ENCODE data around the gene SLC6A7. TPM values are rescaled to one million over a fixed set of nuclear protein-coding genes. Genes with fewer than 3 reads are reported as not detected.

Gene SLC6A7
- total RNA-seq, 4 donors from 2014 or later, result not detected

DNA sequence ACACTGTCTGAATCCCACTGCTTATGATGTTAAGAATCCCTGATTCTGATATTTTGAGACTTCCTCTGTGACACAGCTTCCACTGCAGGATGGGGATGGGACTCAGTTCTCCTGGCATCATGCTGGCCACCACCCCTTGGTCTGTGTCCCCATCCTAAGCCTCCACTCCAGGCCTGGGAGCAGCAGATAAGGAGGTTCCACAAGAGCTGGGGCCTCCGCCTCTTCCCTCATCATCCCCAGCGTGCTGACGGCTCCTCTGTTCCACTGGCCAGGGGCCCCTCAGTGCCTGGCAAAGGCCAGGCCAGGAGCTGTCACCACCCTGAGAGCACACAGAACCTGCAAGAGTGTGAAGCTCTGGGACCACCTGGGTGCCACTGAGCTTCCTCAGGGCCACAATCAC, 59.1 kb downstream of the SLC6A7 start:
- no peak overlapping the region for H3K27ac ChIP-seq

DNA sequence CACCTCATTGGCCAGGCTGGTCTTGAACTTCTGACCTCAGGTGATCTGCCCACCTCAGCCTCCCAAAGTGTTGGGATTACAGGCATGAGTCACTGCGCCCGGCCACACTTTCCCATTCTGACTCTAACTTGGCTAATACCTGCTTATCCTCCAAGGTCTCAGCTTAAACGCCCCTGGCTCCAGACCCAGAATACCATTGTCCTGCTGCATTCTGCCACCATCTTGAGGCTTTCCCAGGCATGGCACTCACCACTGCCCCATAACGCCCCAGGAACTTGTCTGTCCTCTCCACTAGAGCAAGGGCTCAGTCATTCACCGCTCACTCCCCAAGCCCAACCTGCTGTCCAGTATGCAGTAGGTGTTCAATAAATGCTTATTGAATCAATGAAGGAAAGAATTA, 59.9 kb downstream of the SLC6A7 start:
- Histone ChIP-seq H3K4me3 (no peak overlapping the region), H3K27me3 (no peaks in the 10 kb centered on the region), H3K4me1 (peaks cover 2 to 15% (median 12%) of the 10 kb centered on the region in 3 donors), H3K9me3 (no peaks in the 10 kb centered on the region), H3K36me3 (no peaks in the 10 kb centered on the region), H3K27ac (no peak overlapping the region)
- no peak for TF ChIP-seq EP300 (IDR thresholded peaks at IDR 0.05)
- no peak for TF ChIP-seq POLR2AphosphoS5 (IDR thresholded peaks at IDR 0.05)
- no peak for TF ChIP-seq POLR2A (IDR thresholded peaks at IDR 0.05)
- TF ChIP-seq, protein P1, sequence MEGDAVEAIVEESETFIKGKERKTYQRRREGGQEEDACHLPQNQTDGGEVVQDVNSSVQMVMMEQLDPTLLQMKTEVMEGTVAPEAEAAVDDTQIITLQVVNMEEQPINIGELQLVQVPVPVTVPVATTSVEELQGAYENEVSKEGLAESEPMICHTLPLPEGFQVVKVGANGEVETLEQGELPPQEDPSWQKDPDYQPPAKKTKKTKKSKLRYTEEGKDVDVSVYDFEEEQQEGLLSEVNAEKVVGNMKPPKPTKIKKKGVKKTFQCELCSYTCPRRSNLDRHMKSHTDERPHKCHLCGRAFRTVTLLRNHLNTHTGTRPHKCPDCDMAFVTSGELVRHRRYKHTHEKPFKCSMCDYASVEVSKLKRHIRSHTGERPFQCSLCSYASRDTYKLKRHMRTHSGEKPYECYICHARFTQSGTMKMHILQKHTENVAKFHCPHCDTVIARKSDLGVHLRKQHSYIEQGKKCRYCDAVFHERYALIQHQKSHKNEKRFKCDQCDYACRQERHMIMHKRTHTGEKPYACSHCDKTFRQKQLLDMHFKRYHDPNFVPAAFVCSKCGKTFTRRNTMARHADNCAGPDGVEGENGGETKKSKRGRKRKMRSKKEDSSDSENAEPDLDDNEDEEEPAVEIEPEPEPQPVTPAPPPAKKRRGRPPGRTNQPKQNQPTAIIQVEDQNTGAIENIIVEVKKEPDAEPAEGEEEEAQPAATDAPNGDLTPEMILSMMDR (IDR thresholded peaks at IDR 0.05), result no peak
- 78% methylated on average over 3 of the region's 5 CpGs; no CpG with 5 or more reads in 1 of the 2 donors for WGBS, 2 donors (ENCODE audit: low coverage in 1 of 2)
- no peak for ATAC-seq

More for the DNA sequence above, 59.1 kb downstream of the SLC6A7 start:
- ATAC-seq, result no peak
- no peaks in the 10 kb centered on the region for H3K27me3 ChIP-seq
- no peak overlapping the region for H3K4me3 ChIP-seq
- H3K4me1 ChIP-seq, result peaks cover 2 to 22% (median 12%) of the 10 kb centered on the region in 3 donors
- WGBS, 2 donors (ENCODE audit: low coverage in 1 of 2), result 85 to 96% methylated on average over 2 to 3 of the region's 3 CpGs
- no peaks in the 10 kb centered on the region for H3K36me3 ChIP-seq
- no peaks in the 10 kb centered on the region for H3K9me3 ChIP-seq
- TF ChIP-seq POLR2A (IDR thresholded peaks at IDR 0.05), result no peak
- no peak for TF ChIP-seq EP300 (IDR thresholded peaks at IDR 0.05)
- TF ChIP-seq, protein P1 (IDR thresholded peaks at IDR 0.05), result no peak

DNA sequence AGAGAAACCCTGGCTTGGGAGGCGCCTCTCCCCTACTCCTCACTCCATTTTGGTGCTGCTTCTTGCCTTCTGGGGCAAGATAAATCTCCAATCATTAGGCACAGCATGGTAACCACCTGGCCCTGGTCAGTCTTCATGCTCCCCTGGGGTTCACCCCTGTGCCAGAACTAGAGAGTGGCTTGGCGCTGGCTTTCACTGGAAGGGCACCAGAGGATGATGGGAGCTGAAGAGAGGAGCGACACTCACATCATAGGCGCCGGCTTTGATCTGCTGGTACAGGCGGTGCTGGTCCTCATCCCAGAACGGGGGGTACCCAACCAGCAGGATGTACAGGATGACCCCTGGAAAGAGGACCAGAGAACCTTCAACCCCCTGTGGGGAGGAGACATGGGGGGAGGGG, 61.6 kb downstream of the SLC6A7 start:
- Histone ChIP-seq H3K4me1 (peaks cover 0 to 9% (median 0%) of the 10 kb centered on the region in 3 donors), H3K9me3 (no peaks in the 10 kb centered on the region), H3K4me3 (no peak overlapping the region), H3K27me3 (no peaks in the 10 kb centered on the region), H3K27ac (no peak overlapping the region), H3K36me3 (no peaks in the 10 kb centered on the region)
- 100% methylated on average over 1 to 2 of the region's 7 CpGs for WGBS, 2 donors (ENCODE audit: low coverage in 1 of 2)
- no peak for ATAC-seq
- no peak for TF ChIP-seq POLR2A (IDR thresholded peaks at IDR 0.05)
- TF ChIP-seq, protein P1 (IDR thresholded peaks at IDR 0.05), result no peak

DNA sequence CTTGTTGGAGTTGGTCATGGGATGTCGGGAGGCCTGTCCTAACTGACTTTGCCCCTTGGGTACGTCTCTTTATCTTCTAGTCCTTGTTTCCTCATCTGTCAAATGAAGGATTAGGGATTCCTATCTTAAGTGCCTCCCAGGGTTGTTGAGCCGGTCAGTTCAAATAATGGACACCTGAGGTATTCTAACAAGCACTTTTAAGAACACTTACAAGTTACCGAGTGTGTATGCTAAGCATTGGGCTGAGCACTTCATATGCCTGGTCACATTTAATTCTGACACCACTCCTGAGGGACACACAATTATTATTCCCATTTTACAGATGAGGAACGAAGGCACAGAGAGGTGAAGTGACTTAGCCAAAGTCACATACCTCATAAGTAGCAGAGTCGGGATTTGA, 62.6 kb downstream of the SLC6A7 start:
- ATAC-seq, result no peak
- TF ChIP-seq, protein P1 (IDR thresholded peaks at IDR 0.05), result no peak
- no peak for TF ChIP-seq POLR2A (IDR thresholded peaks at IDR 0.05)
- TF ChIP-seq EP300 (IDR thresholded peaks at IDR 0.05), result no peak
- no peaks in the 10 kb centered on the region for H3K27me3 ChIP-seq
- H3K36me3 ChIP-seq, result no peaks in the 10 kb centered on the region
- 94 to 97% methylated on average over 5 of the region's 6 CpGs for WGBS, 2 donors (ENCODE audit: low coverage in 1 of 2)
- no peaks in the 10 kb centered on the region for H3K9me3 ChIP-seq
- H3K27ac ChIP-seq, result no peak overlapping the region
- peaks cover 0 to 9% (median 0%) of the 10 kb centered on the region in 3 donors for H3K4me1 ChIP-seq
- H3K4me3 ChIP-seq, result no peak overlapping the region

DNA sequence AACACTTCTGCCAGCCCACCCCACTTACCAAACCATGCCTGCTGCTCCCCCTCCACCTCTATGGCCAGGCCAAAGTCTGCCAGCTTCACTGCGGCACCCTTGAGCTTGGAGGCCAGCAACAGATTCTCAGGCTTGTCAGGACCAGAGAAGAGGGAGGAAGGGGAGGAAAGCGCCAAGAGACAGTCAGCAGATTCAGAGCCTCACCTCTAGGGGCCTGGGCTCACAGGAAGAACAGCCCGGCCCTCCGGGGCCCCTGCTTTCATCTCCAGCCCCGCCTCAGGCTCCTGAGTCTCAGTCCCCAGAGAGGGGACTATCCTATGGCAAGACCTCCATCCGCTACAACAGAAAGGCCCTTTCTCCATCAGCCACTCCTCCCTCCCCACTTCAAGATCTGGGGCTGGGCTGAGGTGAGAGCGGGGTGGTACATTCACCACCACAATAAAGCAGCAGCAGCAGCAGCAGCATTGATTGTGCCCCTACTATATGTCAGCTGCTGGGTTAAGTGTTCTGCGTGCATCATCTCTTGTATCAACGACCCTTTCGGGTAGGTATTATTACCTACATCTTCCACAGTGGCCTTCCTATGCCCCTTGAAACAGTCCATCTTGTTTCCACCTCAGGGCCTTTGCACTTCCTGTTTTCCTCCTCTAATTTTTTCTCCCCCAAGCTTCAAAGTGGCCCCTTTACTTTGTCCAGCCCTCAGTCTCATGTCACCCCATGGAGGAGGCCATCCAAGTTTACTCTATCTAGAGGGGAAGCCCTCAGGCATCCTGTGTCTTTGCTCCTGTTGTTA, 63.8 kb downstream of the SLC6A7 start:
- no peak overlapping the region for H3K27ac ChIP-seq
- no peaks in the 10 kb centered on the region for H3K27me3 ChIP-seq
- 89 to 93% methylated on average over 4 to 5 of the region's 10 CpGs for WGBS, 2 donors (ENCODE audit: low coverage in 1 of 2)
- H3K36me3 ChIP-seq, result no peaks in the 10 kb centered on the region
- no peaks in the 10 kb centered on the region for H3K9me3 ChIP-seq
- no peak overlapping the region for H3K4me3 ChIP-seq
- H3K4me1 ChIP-seq, result peaks cover 0 to 9% (median 0%) of the 10 kb centered on the region in 3 donors
- ATAC-seq, result no peak
- TF ChIP-seq POLR2AphosphoS5 (IDR thresholded peaks at IDR 0.05) (no peak), POLR2A (IDR thresholded peaks at IDR 0.05) (no peak), EP300 (IDR thresholded peaks at IDR 0.05) (no peak)
- TF ChIP-seq, protein P1 (IDR thresholded peaks at IDR 0.05), result no peak

Measured in gastroesophageal sphincter (tissue), 4 donors.